SK-N-SH (cell line): ENCODE measurements around the gene TDRKH. TPM values are rescaled to one million over a fixed set of nuclear protein-coding genes. Genes with fewer than 3 reads are reported as not detected.

Experiments used
- CTCF ChIA-PET: fragments of 300-600, 350-600 bp; formaldehyde crosslinking; extraction: SDS; loops from one replicate; lab custom pipeline; 2021; lab: Yijun Ruan, JAX
- POLR2A ChIA-PET: fragments of 350-600 bp; sonication (Branson Sonifier 250); formaldehyde crosslinking; extraction: SDS; loops from one replicate; lab custom pipeline; 2020; ENCODE audit warnings: antibody characterized with exemption, inconsistent platforms; lab: Yijun Ruan, JAX
- DNase-seq: peaks from one replicate; pipeline ENCODE4 v3.0.0; 2012
- H2AFZ ChIP-seq: fragments of 200-600 bp; sonication (generic); 2 replicates; pipeline ENCODE4 v1.8.1; 2016; ENCODE audit warnings: antibody characterized with exemption, mild to moderate bottlenecking, low read depth
- H3F3A ChIP-seq: fragments of 200-600 bp; sonication (generic); replicated peaks from 2 replicates; pipeline ENCODE3; 2016; ENCODE audit warnings: antibody characterized with exemption, mild to moderate bottlenecking; ENCODE audit not compliant: insufficient read depth
- H3K27ac ChIP-seq, 2 experiments: fragments of 200-500 bp in 1 of 2; fragments of 200-600 bp in 1 of 2; sonication (Bioruptor generic) in 1 of 2; sonication (generic), shearing (Covaris generic) in 1 of 2; 2 replicates each; pipeline versions ENCODE4 v1.5.1 to v1.6.1; 2014 to 2016; ENCODE audit warnings: low read depth in 2 of 2, inconsistent platforms in 1 of 2, low read length in 1 of 2, mild to moderate bottlenecking in 1 of 2, mixed read lengths in 1 of 2
- H3K27me3 ChIP-seq: fragments of 200-600 bp; sonication (generic), shearing (Covaris generic); 2 replicates; pipeline ENCODE4 v1.6.1; 2016; ENCODE audit warnings: mixed run types; ENCODE audit not compliant: insufficient read depth
- H3K36me3 ChIP-seq, 2 experiments: fragments of 200-500 bp in 1 of 2; fragments of 200-600 bp in 1 of 2; sonication (Bioruptor generic) in 1 of 2; sonication (generic) in 1 of 2; replicated peaks in 1 of 2; 2 replicates each; pipeline versions ENCODE3 to v1.5.1; 2014 to 2016; ENCODE audit warnings: low read length in 1 of 2, mild to moderate bottlenecking in 1 of 2; ENCODE audit not compliant: insufficient read depth in 2 of 2, control insufficient read depth in 1 of 2
- H3K4me1 ChIP-seq, 2 experiments: fragments of 200-500 bp in 1 of 2; fragments of 200-600 bp in 1 of 2; sonication (Bioruptor generic) in 1 of 2; sonication (generic), shearing (Covaris generic) in 1 of 2; 2 replicates each; pipeline versions ENCODE4 v1.5.1 to v1.6.1; 2014 to 2016; ENCODE audit warnings: low read depth in 1 of 2, low read length in 1 of 2, mixed run types in 1 of 2; ENCODE audit not compliant: insufficient read depth in 2 of 2, control insufficient read depth in 1 of 2
- H3K4me2 ChIP-seq: fragments of 200-600 bp; sonication (generic), shearing (Covaris generic); 2 replicates; pipeline ENCODE4 v1.6.1; 2017; ENCODE audit warnings: mixed run types
- H3K4me3 ChIP-seq, 2 experiments: fragments of 200-500 bp in 1 of 2; fragments of 200-600 bp in 1 of 2; sonication (Bioruptor generic) in 1 of 2; sonication (generic), shearing (Covaris generic) in 1 of 2; 2 replicates each; pipeline versions ENCODE4 v1.5.1 to v1.8.1; 2014 to 2016; ENCODE audit warnings: low read depth in 2 of 2, inconsistent platforms in 1 of 2, low read length in 1 of 2, mild to moderate bottlenecking in 1 of 2, mixed read lengths in 1 of 2, moderate library complexity in 1 of 2
- H3K79me2 ChIP-seq: fragments of 200-600 bp; sonication (generic); 2 replicates; pipeline ENCODE4 v1.8.1; 2017; ENCODE audit warnings: mild to moderate bottlenecking; ENCODE audit not compliant: insufficient read depth
- H3K9ac ChIP-seq: fragments of 200-600 bp; sonication (generic); 2 replicates; pipeline ENCODE4 v1.6.1; 2017; ENCODE audit warnings: mixed run types
- H3K9me2 ChIP-seq: fragments of 200-600 bp; sonication (generic); 2 replicates; pipeline ENCODE4 v1.6.1; 2017; ENCODE audit warnings: mixed run types
- H3K9me3 ChIP-seq: fragments of 200-600 bp; sonication (generic); 2 replicates; pipeline ENCODE4 v1.6.1; 2017; ENCODE audit warnings: mixed run types, mild to moderate bottlenecking, moderate library complexity
- H4K20me1 ChIP-seq: fragments of 200-600 bp; sonication (generic); 2 replicates; pipeline ENCODE4 v1.6.1; 2017; ENCODE audit warnings: mild to moderate bottlenecking, mixed run types; ENCODE audit not compliant: insufficient read depth
- CTCF ChIP-seq: fragments of 200-600 bp; sonication (generic); IDR thresholded peaks from 2 replicates; pipeline ENCODE4 v1.6.1; 2017; ENCODE audit warnings: antibody characterized with exemption, mild to moderate bottlenecking, moderate library complexity
- ELF1 ChIP-seq: IDR thresholded peaks from 2 replicates; pipeline ENCODE4 v1.4.0; 2012
- FOXJ3 ChIP-seq: sonication (generic); formaldehyde crosslinking; IDR thresholded peaks from 2 replicates; pipeline ENCODE4 v1.5.1; 2020; ENCODE audit warnings: mild to moderate bottlenecking, missing genetic modification reagents
- GABPA ChIP-seq: IDR thresholded peaks from 2 replicates; pipeline ENCODE4 v1.4.0; 2012; ENCODE audit warnings: low read depth, mild to moderate bottlenecking
- GATA2 ChIP-seq: sonication (generic); formaldehyde crosslinking; IDR thresholded peaks from 2 replicates; pipeline ENCODE4 v1.5.0; 2020; ENCODE audit warnings: mild to moderate bottlenecking, missing genetic modification reagents
- IRF3 ChIP-seq: fragments of 150-350 bp; IDR thresholded peaks from 2 replicates; pipeline ENCODE4 v1.6.1; 2016; ENCODE audit warnings: mild to moderate bottlenecking, low read depth, low read length
- JUND ChIP-seq: IDR thresholded peaks from 2 replicates; pipeline ENCODE4 v1.4.0; 2012
- MAX ChIP-seq: IDR thresholded peaks from 2 replicates; pipeline ENCODE4 v1.4.0; 2012; ENCODE audit warnings: low read depth
- MEF2A ChIP-seq: IDR thresholded peaks from 2 replicates; pipeline ENCODE4 v1.4.0; 2012; ENCODE audit warnings: low read depth, borderline replicate concordance
- POLR2AphosphoS5 ChIP-seq: IDR thresholded peaks from 2 replicates; pipeline ENCODE4 v1.6.1; 2012; ENCODE audit warnings: low read depth, low read length
- RAD21 ChIP-seq: IDR thresholded peaks from 2 replicates; pipeline ENCODE4 v1.6.1; 2012; ENCODE audit warnings: mild to moderate bottlenecking, low read length
- RFX5 ChIP-seq: IDR thresholded peaks from 2 replicates; pipeline ENCODE4 v1.6.1; 2012; ENCODE audit warnings: mild to moderate bottlenecking, improper control_type of control experiment, low read length
- RXRA ChIP-seq: IDR thresholded peaks from 2 replicates; pipeline ENCODE4 v1.4.0; 2012; ENCODE audit warnings: low read depth, mild to moderate bottlenecking, borderline replicate concordance
- TCF12 ChIP-seq: IDR thresholded peaks from 2 replicates; pipeline ENCODE4 v1.4.0; 2012
- TEAD4 ChIP-seq: IDR thresholded peaks from 2 replicates; pipeline ENCODE4 v1.4.0; 2012; ENCODE audit warnings: mild to moderate bottlenecking, borderline replicate concordance; ENCODE audit not compliant: insufficient read depth
- USF1 ChIP-seq: IDR thresholded peaks from 2 replicates; pipeline ENCODE4 v1.4.0; 2012; ENCODE audit warnings: low read depth, borderline replicate concordance
- YY1 ChIP-seq: IDR thresholded peaks from 2 replicates; pipeline ENCODE4 v1.4.0; 2012; ENCODE audit warnings: low read depth, mild to moderate bottlenecking
- ZBTB33 ChIP-seq: IDR thresholded peaks from 2 replicates; pipeline ENCODE4 v1.4.0; 2012; ENCODE audit warnings: low read depth, borderline replicate concordance
- WGBS: methylation state at CpG from one replicate; pipeline ENCODE4 v1.1.6; 2017; ENCODE audit warnings: low lambda C conversion rate; 5-methylcytosine and 5-hydroxymethylcytosine counted together
- polyA plus RNA-seq, 3 experiments: library from polyadenylated mRNA; depleted of rRNA; stranded (reverse); fragments of >200 nt; gene quantifications; 2 replicates each; pipeline ENCODE4 v1.2.3, GENCODE V29; 2012

The TDRKH gene
- polyA plus RNA-seq, 1 of the 3 experiments (the other 2 are of a cell fraction): 1.9 TPM

GRCh38 chr1:151800830-151801229 is 10.5 kb upstream of the TDRKH start:
- ChIA-PET CTCF (interaction anchor here (0.6 kb wide), 1 partner anchor 1545 kb away, joined by 3 read pairs; no protein-coding TSS in a partner anchor), POLR2A (no interaction called here)
- H2AFZ ChIP-seq: no peak overlapping the region
- peaks cover 0 to 46% of the 10 kb centered on the region in 2 experiments; a peak in 2 of 4 replicates for H3K4me1 ChIP-seq
- no peaks in the 10 kb centered on the region for H3K79me2 ChIP-seq
- H3K27me3 ChIP-seq: peaks cover 47% of the 10 kb centered on the region
- WGBS: 56% methylated on average over 6 of the region's 8 CpGs
- DNase-seq: no peak
- H3K9me2 ChIP-seq: no peaks in the 10 kb centered on the region
- TF ChIP-seq FOXJ3 (CRISPR knock-in tag) (no peak), TCF12 (no peak), MEF2A (no peak), GATA2 (no peak), RXRA (no peak), ZBTB33 (no peak), JUND (no peak), TEAD4 (no peak), IRF3 (no peak), RAD21 (no peak), USF1 (no peak), RFX5 (no peak), ELF1 (no peak)
- no peaks in the 10 kb centered on the region for H3F3A ChIP-seq
- no peaks in the 10 kb centered on the region for H3K9me3 ChIP-seq
- no peak overlapping the region; a peak in 1 of 4 replicates for H3K27ac ChIP-seq
- no peaks in the 10 kb centered on the region for H4K20me1 ChIP-seq
- no peak overlapping the region for H3K4me2 ChIP-seq
- H3K36me3 ChIP-seq: no peaks in the 10 kb centered on the region
- H3K4me3 ChIP-seq: no peak overlapping the region
- no peak overlapping the region for H3K9ac ChIP-seq

GRCh38 chr1:151799179-151800022 is 9.1 kb upstream of the TDRKH start:
- no peaks in the 10 kb centered on the region for H3K9me2 ChIP-seq
- H4K20me1 ChIP-seq: no peaks in the 10 kb centered on the region
- H3K27me3 ChIP-seq: peaks cover 33% of the 10 kb centered on the region
- 48% methylated on average over 9 of the region's 9 CpGs for WGBS
- H3K9ac ChIP-seq: no peak overlapping the region
- no peak for DNase-seq
- no peaks in the 10 kb centered on the region for H3K36me3 ChIP-seq
- peaks cover 0 to 32% of the 10 kb centered on the region in 2 experiments; a peak in 2 of 4 replicates for H3K4me1 ChIP-seq
- no peak overlapping the region for H2AFZ ChIP-seq
- H3K4me3 ChIP-seq: no peak overlapping the region
- H3K27ac ChIP-seq: no peak overlapping the region
- ChIA-PET POLR2A (no interaction called here), CTCF (interaction anchor here (0.6 to 2.3 kb wide), 6 partner anchors 8 to 37 kb away, joined by 3 to 8 read pairs (median 4); partner anchors contain the start of gene TDRKH)
- no peak overlapping the region for H3K4me2 ChIP-seq
- H3F3A ChIP-seq: no peaks in the 10 kb centered on the region
- H3K79me2 ChIP-seq: no peaks in the 10 kb centered on the region
- no peaks in the 10 kb centered on the region for H3K9me3 ChIP-seq
- TF ChIP-seq CTCF: no peak
- no peak for TF ChIP-seq ELF1
- TF ChIP-seq POLR2AphosphoS5: no peak
- no peak for TF ChIP-seq MAX
- no peak for TF ChIP-seq YY1
- TF ChIP-seq GATA2: no peak
- no peak for TF ChIP-seq GABPA
